Spleen (tissue), 7 donors: ENCODE measurements around the gene ZNF438.

Source experiments
- POLR2AphosphoS5 ChIP-seq, 3 donors: sonication (generic); formaldehyde crosslinking; IDR thresholded peaks; one replicate each; pipeline ENCODE4 v1.5.1; 2017; ENCODE audit warnings: antibody characterized with exemption in 3 of 3
- TF ChIP-seq, protein P1 (sequence below), 11 experiments: fragments of 200-600 bp in 7 of 11; fragments of 450-650 bp in 4 of 11; sonication (generic) in 4 of 11; IDR thresholded peaks in 8 of 11; conservative IDR thresholded peaks in 3 of 11; 1 replicate in 7 of 11; 2 replicates in 4 of 11; pipeline versions ENCODE4 v1.4.0 to v1.8.0; 2016 to 2021; ENCODE audit warnings: antibody characterized with exemption in 11 of 11, inconsistent platforms in 4 of 11, mild to moderate bottlenecking in 1 of 11
- donor health status: DM: no; HTN: no; CAD: no; lungs with moderate emphysema.
- donor health status: DM: no; HTN: no; CAD: no.
- donor health status: DM: no; HTN: no; CAD: no.

GRCh38 chr10:31076610-31076988 is 44.9 kb upstream of the ZNF438 start:
- TF ChIP-seq, protein P1, sequence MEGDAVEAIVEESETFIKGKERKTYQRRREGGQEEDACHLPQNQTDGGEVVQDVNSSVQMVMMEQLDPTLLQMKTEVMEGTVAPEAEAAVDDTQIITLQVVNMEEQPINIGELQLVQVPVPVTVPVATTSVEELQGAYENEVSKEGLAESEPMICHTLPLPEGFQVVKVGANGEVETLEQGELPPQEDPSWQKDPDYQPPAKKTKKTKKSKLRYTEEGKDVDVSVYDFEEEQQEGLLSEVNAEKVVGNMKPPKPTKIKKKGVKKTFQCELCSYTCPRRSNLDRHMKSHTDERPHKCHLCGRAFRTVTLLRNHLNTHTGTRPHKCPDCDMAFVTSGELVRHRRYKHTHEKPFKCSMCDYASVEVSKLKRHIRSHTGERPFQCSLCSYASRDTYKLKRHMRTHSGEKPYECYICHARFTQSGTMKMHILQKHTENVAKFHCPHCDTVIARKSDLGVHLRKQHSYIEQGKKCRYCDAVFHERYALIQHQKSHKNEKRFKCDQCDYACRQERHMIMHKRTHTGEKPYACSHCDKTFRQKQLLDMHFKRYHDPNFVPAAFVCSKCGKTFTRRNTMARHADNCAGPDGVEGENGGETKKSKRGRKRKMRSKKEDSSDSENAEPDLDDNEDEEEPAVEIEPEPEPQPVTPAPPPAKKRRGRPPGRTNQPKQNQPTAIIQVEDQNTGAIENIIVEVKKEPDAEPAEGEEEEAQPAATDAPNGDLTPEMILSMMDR (IDR thresholded peaks at IDR 0.05 in 8 of 11, conservative IDR thresholded peaks at IDR 0.05 in 3 of 11): no peak
- TF ChIP-seq POLR2AphosphoS5 (IDR thresholded peaks at IDR 0.05): no peak
